KMS-11 (cell line): ENCODE measurements around the gene ABHD18.
A peak's percentile ranks its signal among the peaks of the same experiment; 100 is the strongest.
"Not testable (repeated sequence)": the region's sequence is repeated elsewhere in the genome, so short reads cannot be mapped to it uniquely, and the experiment has no call there.

Experiments
- H2AFZ ChIP-seq: fragments of 200-600 bp; sonication (generic); 2 replicates; pipeline ENCODE4 v1.6.1; 2016; ENCODE audit warnings: antibody characterized with exemption, mixed run types, low read depth
- H3K27ac ChIP-seq: fragments of 200-600 bp; sonication (generic); 2 replicates; pipeline ENCODE4 v1.6.1; 2016; ENCODE audit warnings: mild to moderate bottlenecking, mixed run types
- H3K27me3 ChIP-seq: fragments of 200-600 bp; sonication (generic); 2 replicates; pipeline ENCODE4 v1.6.1; 2017; ENCODE audit warnings: mild to moderate bottlenecking, low read depth, mixed run types, moderate library complexity; ENCODE audit not compliant: insufficient read depth
- H3K36me3 ChIP-seq: fragments of 200-600 bp; sonication (generic); 2 replicates; pipeline ENCODE4 v1.6.1; 2017; ENCODE audit warnings: mild to moderate bottlenecking, mixed run types; ENCODE audit not compliant: insufficient read depth
- H3K4me1 ChIP-seq: fragments of 200-600 bp; sonication (generic); 2 replicates; pipeline ENCODE4 v1.6.1; 2016; ENCODE audit warnings: mild to moderate bottlenecking, low read depth, mixed run types; ENCODE audit not compliant: poor library complexity, severe bottlenecking
- H3K4me2 ChIP-seq: fragments of 200-600 bp; sonication (generic); 2 replicates; pipeline ENCODE4 v1.7.0; 2016; ENCODE audit warnings: mild to moderate bottlenecking, mixed run types
- H3K4me3 ChIP-seq: fragments of 200-600 bp; sonication (generic); IDR thresholded peaks from 2 replicates; pipeline ENCODE4 v1.6.1; 2017; ENCODE audit warnings: low read depth, low read length, mixed read lengths; ENCODE audit not compliant: insufficient read depth
- H3K79me2 ChIP-seq: fragments of 200-600 bp; sonication (generic); 2 replicates; pipeline ENCODE4 v1.6.1; 2016; ENCODE audit warnings: low read depth, mixed run types; ENCODE audit not compliant: insufficient read depth
- H3K9ac ChIP-seq: fragments of 200-600 bp; sonication (generic); 2 replicates; pipeline ENCODE4 v1.6.1; 2016; ENCODE audit warnings: mild to moderate bottlenecking, mixed run types
- H4K20me1 ChIP-seq: fragments of 200-600 bp; sonication (generic); 2 replicates; pipeline ENCODE4 v1.6.1; 2016; ENCODE audit warnings: mild to moderate bottlenecking, mixed run types; ENCODE audit not compliant: insufficient read depth
- CTCF ChIP-seq: fragments of 200-600 bp; sonication (generic); conservative IDR thresholded peaks from 2 replicates; pipeline ENCODE4 v1.6.1; 2017; ENCODE audit warnings: low read depth, mild to moderate bottlenecking, antibody characterized with exemption, low read length, moderate library complexity, mixed read lengths

Gene ABHD18

GRCh38 chr4:127957105-127957504 is 8.1 kb upstream of the ABHD18 start:
- no peak overlapping the region for H3K4me3 ChIP-seq
- no peaks in the 10 kb centered on the region for H3K27me3 ChIP-seq
- H4K20me1 ChIP-seq: no peaks in the 10 kb centered on the region
- no peak overlapping the region for H3K9ac ChIP-seq
- H2AFZ ChIP-seq: no peak overlapping the region
- peaks cover 4% of the 10 kb centered on the region; the same call in 1 of the 2 replicates for H3K79me2 ChIP-seq
- H3K36me3 ChIP-seq: no peaks in the 10 kb centered on the region
- TF ChIP-seq CTCF: no peak
- no peaks in the 10 kb centered on the region for H3K4me1 ChIP-seq
- H3K27ac ChIP-seq: no peak overlapping the region
- H3K4me2 ChIP-seq: no peak overlapping the region

DNA sequence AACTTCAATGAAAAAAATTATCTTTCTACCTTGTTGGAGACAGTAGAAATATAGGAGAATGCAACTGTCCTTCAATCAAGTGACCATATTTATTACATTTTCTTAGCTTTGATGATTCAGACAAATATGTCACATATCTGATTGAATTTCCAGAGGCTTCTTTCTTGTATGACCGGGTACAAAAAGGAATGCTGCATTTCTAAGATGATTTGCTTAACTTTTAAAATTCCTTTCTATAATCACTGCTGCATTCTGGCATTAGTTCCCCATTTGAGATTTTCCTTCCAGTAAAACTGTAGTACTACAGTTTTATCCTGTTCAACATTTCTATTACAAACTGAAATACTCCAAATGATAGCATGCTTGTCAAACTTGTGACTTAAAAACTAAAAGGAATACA is 5.4 kb upstream of the ABHD18 start:
- H3K4me3 ChIP-seq: no peak overlapping the region
- no peaks in the 10 kb centered on the region for H3K36me3 ChIP-seq
- no peak overlapping the region for H3K9ac ChIP-seq
- H3K27ac ChIP-seq: no peak overlapping the region
- no peaks in the 10 kb centered on the region for H3K4me1 ChIP-seq
- H4K20me1 ChIP-seq: no peaks in the 10 kb centered on the region
- no peak overlapping the region for H3K4me2 ChIP-seq
- TF ChIP-seq CTCF: no peak
- H3K79me2 ChIP-seq: peaks cover 21% of the 10 kb centered on the region; the same call in 1 of the 2 replicates
- H2AFZ ChIP-seq: no peak overlapping the region
- H3K27me3 ChIP-seq: no peaks in the 10 kb centered on the region

DNA sequence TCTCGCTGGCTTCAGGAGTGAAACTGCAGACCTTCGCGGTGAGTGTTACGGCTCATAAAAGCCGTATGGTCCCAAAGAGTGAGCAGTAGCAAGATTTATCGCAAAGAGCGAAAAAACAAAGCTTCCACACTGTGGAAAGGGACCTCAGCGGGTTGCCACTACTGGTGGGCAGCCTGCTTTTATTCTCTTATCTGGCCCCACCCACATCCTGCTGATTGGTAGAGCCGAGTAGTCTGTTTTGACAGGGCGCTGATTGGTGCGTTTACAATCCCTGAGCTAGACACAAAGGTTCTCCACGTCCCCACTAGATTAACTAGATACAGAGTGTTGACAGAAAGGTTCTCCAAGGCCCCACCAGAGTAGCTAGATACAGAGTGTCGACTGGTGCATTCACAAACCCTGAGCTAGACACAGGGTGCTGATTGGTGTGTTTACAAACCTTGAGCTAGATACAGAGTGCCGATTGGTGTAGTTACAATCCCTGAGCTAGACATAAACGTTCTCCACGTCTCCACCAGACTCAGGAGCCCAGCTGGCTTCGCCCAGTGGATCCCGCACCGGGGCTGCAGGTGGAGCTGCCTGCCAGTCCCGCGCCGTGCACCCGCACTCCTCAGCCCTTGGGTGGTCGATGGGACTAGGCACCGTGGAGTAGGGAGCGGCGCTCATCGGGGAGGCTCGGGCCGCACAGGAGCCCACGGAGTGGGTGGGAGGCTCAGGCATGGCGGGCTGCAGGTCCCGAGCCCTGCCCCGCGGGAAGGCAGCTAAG is 1.4 kb upstream of the ABHD18 start:
- not testable (repeated sequence) for H3K36me3 ChIP-seq, H3K27ac ChIP-seq, H3K4me1 ChIP-seq, H3K4me3 ChIP-seq, H2AFZ ChIP-seq, H3K27me3 ChIP-seq, H4K20me1 ChIP-seq
- Histone ChIP-seq H3K79me2 (peaks cover 49% of the 10 kb centered on the region; the same call in 1 of the 2 replicates), H3K9ac (peak overlapping the region; percentile 82; the same call in 1 of the 2 replicates), H3K4me2 (peak overlapping the region; percentile 38; the same call in 1 of the 2 replicates)

DNA sequence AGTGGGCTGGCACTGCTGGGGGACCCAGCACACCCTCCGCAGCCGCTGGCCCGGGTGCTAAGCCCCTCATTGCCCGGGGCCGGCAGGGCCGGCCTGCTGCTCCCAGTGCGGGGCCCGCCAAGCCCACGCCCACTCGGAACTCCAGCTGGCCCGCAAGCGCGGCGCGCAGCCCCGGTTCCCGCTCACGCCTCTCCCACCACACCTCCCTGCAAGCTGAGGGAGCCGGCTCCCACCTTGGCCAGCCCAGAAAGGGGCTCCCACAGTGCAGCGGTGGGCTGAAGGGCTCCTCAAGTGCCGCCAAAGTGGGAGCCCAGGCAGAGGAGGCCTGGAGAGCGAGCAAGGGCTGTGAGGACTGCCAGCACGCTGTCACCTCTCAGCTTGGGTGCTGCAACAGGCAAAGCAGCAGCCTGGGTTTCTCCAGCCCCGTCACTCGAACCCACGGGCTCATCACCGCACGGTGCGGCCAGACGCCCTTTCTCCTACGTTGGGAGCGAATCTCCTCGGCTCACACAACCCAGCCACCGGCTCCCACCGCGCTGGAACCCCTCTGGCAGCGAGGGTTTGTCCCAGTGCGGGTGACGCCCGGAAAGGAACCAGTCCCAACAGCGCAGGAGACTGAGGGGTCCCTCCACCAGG is 662 bp upstream of the ABHD18 start:
- peak overlapping the region; percentile 74 for H3K27ac ChIP-seq
- not testable (repeated sequence) for H4K20me1 ChIP-seq, H3K4me3 ChIP-seq, H3K36me3 ChIP-seq, H3K27me3 ChIP-seq, H3K4me1 ChIP-seq
- H3K79me2 ChIP-seq: peaks cover 57% of the 10 kb centered on the region; the same call in 1 of the 2 replicates
- H3K4me2 ChIP-seq: peak overlapping the region; percentile 38; the same call in 1 of the 2 replicates
- peak overlapping the region; percentile 78 for H2AFZ ChIP-seq
- peak overlapping the region; percentile 82 for H3K9ac ChIP-seq

DNA sequence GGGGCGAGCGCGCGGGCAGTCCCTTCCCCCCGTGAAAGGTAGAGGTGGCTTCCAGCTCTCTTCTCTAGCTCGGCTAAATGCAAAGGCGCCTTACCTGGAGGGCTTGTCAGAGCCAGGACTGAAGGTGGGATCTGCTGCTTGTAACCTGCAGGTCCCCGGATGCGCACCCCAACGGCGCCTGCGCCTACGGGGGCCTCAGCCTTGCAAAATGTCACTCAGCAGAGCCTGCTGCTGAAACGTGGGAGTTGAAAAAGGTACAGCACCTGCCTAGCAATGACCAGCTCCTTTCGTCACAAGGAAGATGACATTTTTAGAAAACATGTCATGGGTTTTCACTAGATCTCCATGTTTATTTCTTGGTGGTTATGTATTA is 583 bp downstream of the ABHD18 start:
- Histone ChIP-seq H3K4me1 (peaks cover 6% of the 10 kb centered on the region), H3K9ac (peak overlapping the region; percentile 82), H3K27me3 (no peaks in the 10 kb centered on the region), H3K36me3 (0 out of 2 replicates have a peak, but pooled peaks cover 4% of the 10 kb centered on the region), H3K4me2 (peak overlapping the region; percentile 95), H3K27ac (peak overlapping the region; percentile 74), H3K79me2 (peaks cover 65% of the 10 kb centered on the region; the same call in 1 of the 2 replicates), H4K20me1 (no peaks in the 10 kb centered on the region), H3K4me3 (no peak overlapping the region), H2AFZ (peak overlapping the region; percentile 78)
- TF ChIP-seq CTCF: no peak
